ENCODE data around the gene S100A9.

- TF ChIP-seq, protein P1, sequence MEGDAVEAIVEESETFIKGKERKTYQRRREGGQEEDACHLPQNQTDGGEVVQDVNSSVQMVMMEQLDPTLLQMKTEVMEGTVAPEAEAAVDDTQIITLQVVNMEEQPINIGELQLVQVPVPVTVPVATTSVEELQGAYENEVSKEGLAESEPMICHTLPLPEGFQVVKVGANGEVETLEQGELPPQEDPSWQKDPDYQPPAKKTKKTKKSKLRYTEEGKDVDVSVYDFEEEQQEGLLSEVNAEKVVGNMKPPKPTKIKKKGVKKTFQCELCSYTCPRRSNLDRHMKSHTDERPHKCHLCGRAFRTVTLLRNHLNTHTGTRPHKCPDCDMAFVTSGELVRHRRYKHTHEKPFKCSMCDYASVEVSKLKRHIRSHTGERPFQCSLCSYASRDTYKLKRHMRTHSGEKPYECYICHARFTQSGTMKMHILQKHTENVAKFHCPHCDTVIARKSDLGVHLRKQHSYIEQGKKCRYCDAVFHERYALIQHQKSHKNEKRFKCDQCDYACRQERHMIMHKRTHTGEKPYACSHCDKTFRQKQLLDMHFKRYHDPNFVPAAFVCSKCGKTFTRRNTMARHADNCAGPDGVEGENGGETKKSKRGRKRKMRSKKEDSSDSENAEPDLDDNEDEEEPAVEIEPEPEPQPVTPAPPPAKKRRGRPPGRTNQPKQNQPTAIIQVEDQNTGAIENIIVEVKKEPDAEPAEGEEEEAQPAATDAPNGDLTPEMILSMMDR (IDR thresholded peaks at IDR 0.05; ENCODE audit: poor library complexity, severe bottlenecking) = no peak
- TF ChIP-seq SMC3 (conservative IDR thresholded peaks at IDR 0.05; ENCODE audit: poor library complexity) (no peak), POLR2AphosphoS5 (IDR thresholded peaks at IDR 0.05) (no peak), EZH2 (IDR thresholded peaks at IDR 0.05; ENCODE audit: borderline replicate concordance, insufficient read depth, low read length, poor library complexity, severe bottlenecking) (no peak), RAD21 (conservative IDR thresholded peaks at IDR 0.05) (no peak), TAF1 (IDR thresholded peaks at IDR 0.05; ENCODE audit: low read depth) (no peak), MXI1 (conservative IDR thresholded peaks at IDR 0.05; ENCODE audit: poor library complexity, severe bottlenecking) (no peak), REST (IDR thresholded peaks at IDR 0.05; ENCODE audit: borderline replicate concordance) (no peak), EP300 (conservative IDR thresholded peaks at IDR 0.05; ENCODE audit: poor library complexity, severe bottlenecking) (no peak)
These were observed 13.6 kb upstream of the S100A9 start for GRCh38 chr1:153343811-153344717.

Data from neural cell (in vitro differentiated cells).